ENCODE measurements around the gene ADAT3.
A peak's percentile ranks its signal among the peaks of the same experiment; 100 is the strongest.

ADAT3 gene

GRCh38 chr19:1914826-1915341, 9.7 kb downstream of the ADAT3 start:
- DNase-seq: no peak

DNA sequence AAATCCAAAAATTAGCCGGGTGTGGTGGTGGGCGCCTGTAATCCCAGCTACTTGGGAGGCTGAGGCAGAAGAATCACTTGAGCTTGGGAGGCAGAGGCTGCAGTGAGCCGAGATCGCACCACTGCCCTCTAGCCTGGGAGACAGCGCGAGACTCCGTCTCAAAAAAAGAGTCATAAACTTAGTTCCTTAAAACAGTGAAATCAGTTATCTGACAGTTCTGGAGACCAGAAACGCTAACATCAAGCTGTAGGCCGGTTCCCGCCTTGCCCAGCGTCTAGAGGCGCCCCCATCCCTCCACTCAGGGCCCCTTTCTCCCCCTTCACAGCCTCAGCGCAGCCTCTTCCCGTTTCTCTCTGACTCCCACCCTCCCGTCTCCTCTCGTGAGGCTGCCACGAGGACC, 11.9 kb downstream of the ADAT3 start:
- no peak for DNase-seq

DNA sequence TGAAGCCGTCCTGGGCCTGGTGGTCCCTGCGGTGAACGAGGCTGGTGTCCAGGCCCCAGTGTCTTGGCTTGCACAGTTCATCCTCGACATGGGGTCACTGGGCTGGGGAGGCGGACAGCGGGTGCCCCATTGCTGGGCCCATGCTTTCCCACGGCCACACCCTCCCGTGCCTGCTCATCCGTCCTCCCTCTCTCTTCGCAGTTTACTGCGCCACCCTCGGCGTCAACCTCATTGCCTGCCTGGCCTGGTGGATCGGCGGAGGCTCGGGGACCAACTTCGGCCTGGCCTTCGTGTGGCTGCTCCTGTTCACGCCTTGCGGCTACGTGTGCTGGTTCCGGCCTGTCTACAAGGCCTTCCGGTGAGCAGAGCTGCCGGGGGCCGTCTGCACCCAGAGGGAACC, 12.7 kb downstream of the ADAT3 start:
- DNase-seq: no peak

GRCh38 chr19:1918975-1919374, 13.8 kb downstream of the ADAT3 start:
- DNase-seq: no peak

GRCh38 chr19:1920644-1921043, 15.4 kb downstream of the ADAT3 start:
- no peak for DNase-seq

DNA sequence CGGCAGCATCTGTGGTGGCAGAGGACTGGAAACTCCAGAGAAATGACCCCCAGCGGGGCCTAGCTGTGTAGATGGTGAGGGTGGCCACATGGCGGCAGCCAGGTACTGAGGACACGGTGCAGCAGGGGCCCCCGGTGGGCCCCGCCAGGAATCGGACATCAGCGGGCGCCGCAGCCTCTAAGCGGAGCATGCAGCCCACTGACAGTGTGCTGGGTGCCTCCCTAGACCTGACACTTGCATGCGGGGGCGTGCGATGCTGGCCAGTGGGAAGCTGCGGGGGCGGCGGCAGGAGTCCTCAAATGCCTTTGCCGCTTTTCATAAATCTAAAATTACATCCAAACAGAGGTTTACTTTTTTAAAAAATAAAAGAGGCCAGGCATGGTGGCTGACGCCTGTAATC, 16.1 kb downstream of the ADAT3 start:
- DNase-seq: no peak

- no peak for DNase-seq
Observed at GRCh38 chr19:1921825-1922224, 16.6 kb downstream of the ADAT3 start.

DNA sequence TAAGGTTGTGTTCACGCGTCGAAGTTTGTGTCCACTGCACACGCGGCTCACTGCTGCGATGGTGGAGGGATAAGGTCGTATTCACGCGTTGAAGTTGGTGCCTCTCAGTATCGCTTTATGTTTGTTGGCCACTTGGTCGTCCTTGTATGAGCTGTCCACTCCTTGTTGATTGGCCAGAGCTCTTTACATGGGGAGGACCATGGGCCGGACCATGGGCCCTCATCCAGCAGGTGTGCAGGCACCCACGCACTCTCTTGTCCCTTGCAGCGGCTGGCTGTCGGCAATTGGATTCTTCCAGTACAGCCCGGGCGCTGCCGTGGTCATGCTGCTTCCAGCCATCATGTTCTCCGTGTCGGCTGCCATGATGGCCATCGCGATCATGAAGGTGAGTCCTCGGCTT, 17.6 kb downstream of the ADAT3 start:
- DNase-seq: no peak

DNA sequence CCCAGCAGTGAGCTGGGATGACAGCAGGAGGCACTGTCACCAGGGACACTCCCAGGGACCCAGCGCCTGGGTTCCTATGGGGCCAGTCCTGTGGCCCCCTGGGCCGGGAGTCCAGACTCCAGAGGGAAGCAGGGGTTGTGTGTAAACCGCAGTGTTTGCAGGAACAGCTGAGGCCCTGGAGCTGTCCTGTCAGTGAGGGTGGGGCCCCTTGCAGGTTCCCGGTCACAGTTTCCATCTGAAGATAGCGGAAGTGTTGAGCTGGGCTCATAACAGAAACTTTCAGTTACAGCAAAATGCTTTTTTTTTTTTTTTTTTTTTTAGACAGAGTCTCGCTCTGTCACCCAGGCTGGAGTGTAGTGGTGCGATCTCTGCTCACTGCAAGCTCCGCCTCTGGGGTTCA, 18.1 kb downstream of the ADAT3 start:
- no peak for DNase-seq

DNA sequence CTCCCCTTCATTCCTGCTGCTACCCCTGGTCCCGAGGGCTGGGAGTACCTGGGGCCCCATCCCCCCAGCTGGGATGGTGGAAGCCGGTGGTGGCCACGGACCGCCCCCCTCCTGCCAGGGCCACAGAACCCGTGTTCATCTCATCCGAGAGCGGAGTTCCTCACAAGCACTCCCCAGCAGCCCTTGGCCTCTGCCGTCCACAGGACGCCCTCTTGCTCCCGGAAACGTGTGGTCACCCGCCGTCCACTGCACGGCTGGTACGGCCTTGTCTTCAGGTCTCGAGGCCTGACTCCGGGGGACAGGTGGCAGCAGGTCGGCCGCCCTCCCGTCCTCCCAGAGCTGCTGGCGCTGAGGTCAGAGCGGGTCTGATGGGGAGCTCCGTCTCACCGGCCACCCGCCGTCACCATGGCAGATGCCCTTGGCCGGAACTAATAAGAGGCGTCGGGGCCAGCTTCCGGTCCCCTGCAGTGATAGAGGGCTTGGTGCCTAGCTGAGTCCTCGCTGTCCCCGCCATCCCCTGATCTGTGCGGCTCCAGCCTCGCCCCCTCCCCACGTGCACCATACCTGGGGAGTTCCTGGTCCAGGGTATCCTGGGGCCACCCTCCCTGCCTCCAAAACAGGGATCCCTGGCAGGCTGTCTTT, 19.2 kb downstream of the ADAT3 start:
- no peak for DNase-seq

- no peak for DNase-seq
Observed at GRCh38 chr19:1925544-1925943, 20.3 kb downstream of the ADAT3 start.

DNA sequence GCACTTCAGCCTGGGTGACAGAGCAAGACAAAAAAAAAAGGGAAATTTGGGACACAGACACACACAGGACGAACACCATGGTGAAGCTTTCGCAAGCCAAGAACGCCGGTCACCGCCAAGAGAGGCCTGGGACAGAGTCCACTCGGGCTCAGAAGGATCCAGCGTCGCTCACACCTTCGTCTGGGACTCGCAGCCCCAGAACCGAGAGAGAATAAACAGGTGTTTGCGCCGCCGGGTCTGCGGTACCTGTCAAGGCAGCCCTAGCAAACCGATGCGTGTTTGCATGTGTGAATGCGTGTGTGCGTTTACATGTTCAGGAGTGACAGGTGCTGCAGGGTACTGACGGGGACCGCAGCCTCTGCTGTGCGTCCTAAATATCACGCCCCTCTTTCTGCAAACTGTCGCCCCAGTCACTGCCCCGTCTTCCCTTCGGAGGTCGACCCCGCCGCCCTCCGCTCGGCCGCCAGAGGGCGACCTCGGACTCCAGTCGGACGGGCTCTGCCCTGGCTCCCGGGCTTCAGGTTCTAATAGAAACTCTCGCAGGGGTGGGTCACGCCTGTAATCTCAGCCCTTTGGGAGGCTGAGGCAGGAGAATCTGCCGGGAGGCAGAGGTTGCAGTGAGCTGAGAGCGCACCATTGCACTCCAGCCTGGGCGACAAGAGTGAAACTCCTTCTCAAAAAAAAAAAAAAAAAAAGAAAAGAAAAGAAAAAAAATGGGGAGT, 24.0 kb downstream of the ADAT3 start:
- DNase-seq: peak; percentile 74

DNA sequence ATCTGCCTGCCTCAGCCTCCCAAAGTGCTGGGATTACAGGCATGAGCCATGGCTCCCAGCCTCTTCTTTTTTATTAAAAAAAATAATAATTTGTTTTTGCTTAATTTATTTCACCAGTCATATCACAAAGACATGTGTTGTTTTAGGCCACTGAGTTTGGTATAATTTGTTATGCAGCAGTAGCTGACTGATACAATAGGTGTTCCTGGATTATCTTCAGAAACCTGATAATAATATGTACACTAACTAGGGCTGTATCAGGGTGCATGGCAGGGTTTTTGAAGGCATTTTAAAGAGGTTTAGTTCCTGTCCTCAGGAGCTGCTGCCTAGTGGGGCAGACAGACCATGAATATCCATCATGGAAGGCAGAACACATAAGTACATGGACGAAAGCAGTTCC, 26.2 kb downstream of the ADAT3 start:
- no peak for DNase-seq

- no peak for DNase-seq
Observed at GRCh38 chr19:1932395-1932794, 27.2 kb downstream of the ADAT3 start.

GRCh38 chr19:1933244-1933643, 28.0 kb downstream of the ADAT3 start:
- DNase-seq: no peak

DNA sequence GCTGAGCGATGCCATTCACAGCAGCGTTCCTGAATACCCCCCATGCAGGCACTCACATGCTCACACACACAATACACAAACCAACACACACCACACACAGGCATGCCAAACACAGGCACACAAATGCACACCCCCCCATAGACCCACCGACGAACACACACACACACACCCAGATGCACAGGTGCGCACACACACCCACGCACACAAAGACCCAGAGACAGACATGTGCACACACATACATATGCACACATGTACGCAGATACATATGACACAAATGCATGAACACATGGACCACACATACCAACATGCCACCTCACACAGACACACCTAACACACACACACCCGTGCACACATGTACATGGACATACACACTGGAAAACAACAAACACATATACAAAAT, 28.7 kb downstream of the ADAT3 start:
- DNase-seq: no peak

DNA sequence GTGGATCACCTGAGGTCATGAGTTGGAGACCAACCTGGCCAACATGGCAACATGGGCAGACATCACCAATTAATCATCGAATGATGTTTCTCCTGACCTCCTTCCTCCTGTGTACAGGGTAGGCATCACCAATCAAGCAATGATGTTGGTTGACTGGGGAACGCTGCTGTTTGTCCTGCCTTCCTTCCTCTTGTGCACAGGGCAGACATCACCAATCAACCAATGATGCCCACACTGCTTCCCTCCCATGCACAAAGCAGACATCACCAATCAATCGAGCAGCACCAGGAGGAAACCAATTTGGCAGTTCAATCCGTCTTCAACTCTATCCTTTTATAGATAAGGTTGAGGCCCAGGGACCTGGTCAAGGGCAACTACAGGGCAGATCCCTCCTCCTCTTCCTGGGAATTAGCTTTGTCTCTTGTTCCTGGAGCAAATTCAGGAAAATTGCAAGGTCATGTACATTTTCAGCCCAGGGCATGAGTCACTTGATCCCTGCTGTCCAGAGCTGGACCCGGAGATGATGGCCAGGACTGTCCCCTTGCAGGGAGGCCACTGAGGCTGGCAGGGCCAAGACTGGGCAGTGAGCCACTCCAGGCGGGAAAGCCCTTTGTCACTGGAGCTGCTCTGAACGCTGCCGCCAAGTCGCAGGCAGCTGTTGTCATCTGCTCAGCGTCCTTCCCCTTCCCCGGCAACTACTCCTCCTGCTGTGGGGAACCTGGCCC, 30.4 kb downstream of the ADAT3 start:
- peak; percentile 24 for DNase-seq

DNA sequence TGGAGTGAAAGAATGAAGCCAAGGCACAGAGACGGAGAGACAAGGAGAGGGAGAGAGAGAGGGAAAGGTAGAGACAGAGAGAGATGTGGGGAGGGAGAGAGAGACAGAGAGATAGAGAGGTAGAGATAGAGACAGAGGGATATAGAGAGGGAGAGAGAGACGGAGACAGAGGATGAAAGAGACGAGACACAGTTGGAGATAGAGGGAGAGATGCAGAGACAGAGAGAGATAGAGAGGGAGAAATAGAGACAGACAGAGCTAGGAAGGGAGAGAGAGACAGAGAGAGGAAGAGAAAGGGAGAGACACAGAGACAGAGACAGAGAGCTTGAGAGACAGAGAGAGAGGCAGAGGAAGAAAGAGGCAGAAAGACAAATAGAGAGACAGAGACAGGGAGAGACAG, 31.2 kb downstream of the ADAT3 start:
- DNase-seq: no peak

GRCh38 chr19:1936916-1937610, 31.9 kb downstream of the ADAT3 start:
- DNase-seq: no peak

DNA sequence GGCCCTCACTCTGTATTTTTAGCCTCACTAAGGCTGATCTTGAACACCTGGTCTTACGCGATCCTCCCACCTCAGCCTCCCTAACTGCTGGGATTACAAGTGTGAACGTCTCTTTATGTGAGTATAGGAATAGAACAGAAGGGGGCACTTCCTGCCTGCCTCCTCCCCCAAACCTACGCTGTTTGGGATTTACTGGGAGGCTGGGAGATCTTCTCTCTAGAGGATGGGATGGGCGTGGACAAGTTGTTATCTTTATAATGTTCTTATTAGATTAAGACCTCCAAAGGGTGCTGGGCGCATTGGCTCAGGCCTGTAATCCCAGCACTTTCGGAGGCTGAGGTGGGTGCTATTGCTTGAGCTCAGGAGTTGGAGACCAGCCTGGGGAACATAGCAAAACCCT, 32.9 kb downstream of the ADAT3 start:
- no peak for DNase-seq

GRCh38 chr19:1941146-1942077, 36.2 kb downstream of the ADAT3 start, which contains the start of gene CSNK1G2:
CSNK1G2 (plus strand) TSS chr19:1941172; CDS start chr19:1969773, 28,601 bp downstream.
- no peak for DNase-seq
